Liver (tissue), 9 donors: ENCODE results near the gene ZNF148. TPM values are rescaled to one million over a fixed set of nuclear protein-coding genes. Genes with fewer than 3 reads are reported as not detected.

Experiments
- DNase-seq: peaks from one replicate; pipeline ENCODE4 v3.0.0-alpha.2; 2017; ENCODE audit warnings: low spot score
- H3K27ac ChIP-seq, 2 donors: one replicate each; pipeline ENCODE4 v1.7.0; 2013; ENCODE audit warnings: inconsistent platforms in 2 of 2, low read length in 2 of 2, control low read depth in 1 of 2, low read depth in 1 of 2, mild to moderate bottlenecking in 1 of 2
- H3K27me3 ChIP-seq, 4 donors: one replicate each; pipeline versions ENCODE4 v1.6.1 to v1.7.0; 2013; ENCODE audit warnings: low read length in 3 of 4, inconsistent platforms in 1 of 4, mild to moderate bottlenecking in 1 of 4, moderate library complexity in 1 of 4; ENCODE audit not compliant: control insufficient read depth in 4 of 4, insufficient read depth in 4 of 4
- H3K36me3 ChIP-seq, 4 donors: one replicate each; pipeline versions ENCODE4 v1.6.1 to v1.7.0; 2013; ENCODE audit warnings: low read length in 3 of 4, mild to moderate bottlenecking in 3 of 4, low read depth in 1 of 4, moderate library complexity in 1 of 4; ENCODE audit not compliant: control insufficient read depth in 4 of 4, insufficient read depth in 3 of 4
- H3K4me1 ChIP-seq, 4 donors: one replicate each; pipeline versions ENCODE4 v1.6.1 to v1.7.0; 2013; ENCODE audit warnings: low read length in 3 of 4, mild to moderate bottlenecking in 3 of 4, moderate library complexity in 1 of 4; ENCODE audit not compliant: control insufficient read depth in 4 of 4, insufficient read depth in 4 of 4
- H3K4me3 ChIP-seq, 3 donors: one replicate each; pipeline versions ENCODE4 v1.6.1 to v1.7.0; 2013; ENCODE audit warnings: low read length in 3 of 3, control low read depth in 1 of 3, low read depth in 1 of 3, mild to moderate bottlenecking in 1 of 3
- H3K9ac ChIP-seq, 2 donors: one replicate each; pipeline ENCODE4 v1.7.0; 2013; ENCODE audit warnings: low read length in 2 of 2, mild to moderate bottlenecking in 2 of 2, moderate library complexity in 2 of 2, control low read depth in 1 of 2, low read depth in 1 of 2
- H3K9me3 ChIP-seq, 4 donors: one replicate each; pipeline versions ENCODE4 v1.6.1 to v1.7.0; 2013; ENCODE audit warnings: low read length in 3 of 4; ENCODE audit not compliant: control insufficient read depth in 4 of 4
- FOXA1 ChIP-seq: IDR thresholded peaks from 2 replicates; pipeline ENCODE4 v1.6.1; 2016; ENCODE audit warnings: antibody characterized with exemption
- FOXA2 ChIP-seq: IDR thresholded peaks from 2 replicates; pipeline ENCODE4 v1.6.1; 2016; ENCODE audit warnings: antibody characterized with exemption
- GABPA ChIP-seq, 2 donors: IDR thresholded peaks in 1 of 2; conservative IDR thresholded peaks in 1 of 2; 2 replicates each; pipeline ENCODE4 v1.6.1; 2016; ENCODE audit warnings: antibody characterized with exemption in 2 of 2, mild to moderate bottlenecking in 1 of 2, moderate library complexity in 1 of 2
- HNF4A ChIP-seq, 2 donors: conservative IDR thresholded peaks; 2 replicates each; pipeline ENCODE4 v1.6.1; 2016; ENCODE audit warnings: antibody characterized with exemption in 2 of 2, mild to moderate bottlenecking in 2 of 2
- HNF4G ChIP-seq: IDR thresholded peaks from 2 replicates; pipeline ENCODE4 v1.6.1; 2016; ENCODE audit warnings: antibody characterized with exemption
- JUND ChIP-seq, 2 donors: IDR thresholded peaks; 2 replicates each; pipeline ENCODE4 v1.6.1; 2016; ENCODE audit warnings: antibody characterized with exemption in 2 of 2
- NR2F2 ChIP-seq: IDR thresholded peaks from 2 replicates; pipeline ENCODE4 v1.6.1; 2016; ENCODE audit warnings: antibody characterized with exemption
- RAD21 ChIP-seq, 2 donors: IDR thresholded peaks; 2 replicates each; pipeline ENCODE4 v1.6.1; 2016; ENCODE audit warnings: antibody characterized with exemption in 2 of 2, mild to moderate bottlenecking in 2 of 2
- RXRA ChIP-seq, 2 donors: IDR thresholded peaks; 2 replicates each; pipeline ENCODE4 v1.6.1; 2017 to 2018; ENCODE audit warnings: antibody characterized with exemption in 2 of 2, mild to moderate bottlenecking in 1 of 2
- SP1 ChIP-seq: IDR thresholded peaks from 2 replicates; pipeline ENCODE4 v1.6.1; 2018; ENCODE audit warnings: antibody characterized with exemption, mild to moderate bottlenecking
- TAF1 ChIP-seq: conservative IDR thresholded peaks from 2 replicates; pipeline ENCODE4 v1.6.1; 2016; ENCODE audit warnings: antibody characterized with exemption, mild to moderate bottlenecking
- YY1 ChIP-seq: IDR thresholded peaks from 2 replicates; pipeline ENCODE4 v1.6.1; 2016; ENCODE audit warnings: antibody characterized with exemption, mild to moderate bottlenecking
- WGBS: extraction: QIAGEN DNeasy Blood & Tissue Kit; methylation state at CpG from one replicate; pipeline ENCODE4 v1.1.7; 2013; 5-methylcytosine and 5-hydroxymethylcytosine counted together
- polyA plus RNA-seq, 2 donors: library from polyadenylated mRNA; stranded (reverse) in 1 of 2; unstranded in 1 of 2; fragments of 200-250 nt in 1 of 2; fragments of >200 nt in 1 of 2; fragmentation: Nextera tagmentation in 1 of 2; extraction: Ambion mirVana in 1 of 2; gene quantifications; one replicate each; pipeline versions ENCODE4 v1.2.1 to v1.2.3, GENCODE V29; 2013 to 2015
- total RNA-seq, 2 donors: library from RNA; depleted of rRNA; stranded (reverse); fragments of >200 nt; gene quantifications; one replicate each; pipeline ENCODE4 v1.2.3, GENCODE V29; 2014
- TF ChIP-seq, protein P1 (sequence below): IDR thresholded peaks from 2 replicates; pipeline ENCODE4 v1.6.1; 2016; ENCODE audit warnings: antibody characterized with exemption
- TF ChIP-seq, protein P2 (sequence below): fragments of 150-350 bp; IDR thresholded peaks from 2 replicates; pipeline ENCODE4 v1.5.1; 2017; ENCODE audit warnings: improper control_type of control experiment, low read depth, low read length; ENCODE audit not compliant: missing input control
- TF ChIP-seq, protein P3 (sequence below): IDR thresholded peaks from 2 replicates; pipeline ENCODE4 v1.6.1; 2016; ENCODE audit warnings: antibody characterized with exemption
- TF ChIP-seq, protein P4 (sequence below): IDR thresholded peaks from 2 replicates; pipeline ENCODE4 v1.6.1; 2016; ENCODE audit warnings: antibody characterized with exemption
- TF ChIP-seq, protein P5 (sequence below): IDR thresholded peaks from 2 replicates; pipeline ENCODE4 v1.6.1; 2016; ENCODE audit warnings: antibody characterized with exemption, mild to moderate bottlenecking
- donor health status: healthy.
- donor health status: healthy.
- donor health status: healthy.
- donor health status: healthy.
- donor health status: healthy.

ZNF148 gene
- total and polyA plus RNA-seq, 4 donors = 4.0 to 20.3 (median 17.1) TPM

DNA sequence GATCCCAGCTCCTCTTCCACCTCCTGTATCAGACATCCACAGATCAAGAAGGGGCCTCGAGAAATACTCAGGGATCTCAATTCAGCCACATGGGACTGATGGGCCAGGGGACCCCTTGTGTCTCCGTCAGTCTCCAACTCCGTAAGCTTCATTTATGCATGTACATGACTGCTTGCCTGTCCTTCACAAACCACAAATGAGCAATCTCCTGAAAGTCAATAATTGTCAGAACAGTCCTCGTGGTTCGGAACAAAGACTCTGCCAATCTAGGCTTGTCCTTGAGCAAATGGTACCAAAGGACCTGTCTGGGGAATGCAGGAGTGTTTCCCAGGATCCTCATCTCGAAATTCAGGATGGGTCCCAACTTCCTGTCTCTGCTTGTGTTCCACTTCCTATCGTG is 183.4 kb downstream of the ZNF148 start:
- H3K27ac ChIP-seq = no peak overlapping the region
- no peaks in the 10 kb centered on the region for H3K9me3 ChIP-seq
- no peak overlapping the region for H3K4me3 ChIP-seq
- H3K27me3 ChIP-seq = no peaks in the 10 kb centered on the region
- WGBS = 85% methylated on average over 7 of the region's 7 CpGs
- H3K36me3 ChIP-seq = peaks cover 0 to 3% (median under 1%) of the 10 kb centered on the region in 4 donors
- no peaks in the 10 kb centered on the region for H3K4me1 ChIP-seq
- DNase-seq = no peak
- no peak overlapping the region for H3K9ac ChIP-seq
- no peak for TF ChIP-seq HNF4G
- TF ChIP-seq JUND (IDR thresholded peaks at IDR 0.05) = no peak
- no peak for TF ChIP-seq FOXA1
- no peak for TF ChIP-seq GABPA (IDR thresholded peaks at IDR 0.05 in 1 of 2, conservative IDR thresholded peaks at IDR 0.05 in 1 of 2)
- TF ChIP-seq SP1 = no peak
- no peak for TF ChIP-seq TAF1
- TF ChIP-seq FOXA2 = no peak
- TF ChIP-seq, protein P1, sequence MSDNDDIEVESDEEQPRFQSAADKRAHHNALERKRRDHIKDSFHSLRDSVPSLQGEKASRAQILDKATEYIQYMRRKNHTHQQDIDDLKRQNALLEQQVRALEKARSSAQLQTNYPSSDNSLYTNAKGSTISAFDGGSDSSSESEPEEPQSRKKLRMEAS = no peak
- TF ChIP-seq HNF4A (conservative IDR thresholded peaks at IDR 0.05) = no peak
- TF ChIP-seq, protein P2, sequence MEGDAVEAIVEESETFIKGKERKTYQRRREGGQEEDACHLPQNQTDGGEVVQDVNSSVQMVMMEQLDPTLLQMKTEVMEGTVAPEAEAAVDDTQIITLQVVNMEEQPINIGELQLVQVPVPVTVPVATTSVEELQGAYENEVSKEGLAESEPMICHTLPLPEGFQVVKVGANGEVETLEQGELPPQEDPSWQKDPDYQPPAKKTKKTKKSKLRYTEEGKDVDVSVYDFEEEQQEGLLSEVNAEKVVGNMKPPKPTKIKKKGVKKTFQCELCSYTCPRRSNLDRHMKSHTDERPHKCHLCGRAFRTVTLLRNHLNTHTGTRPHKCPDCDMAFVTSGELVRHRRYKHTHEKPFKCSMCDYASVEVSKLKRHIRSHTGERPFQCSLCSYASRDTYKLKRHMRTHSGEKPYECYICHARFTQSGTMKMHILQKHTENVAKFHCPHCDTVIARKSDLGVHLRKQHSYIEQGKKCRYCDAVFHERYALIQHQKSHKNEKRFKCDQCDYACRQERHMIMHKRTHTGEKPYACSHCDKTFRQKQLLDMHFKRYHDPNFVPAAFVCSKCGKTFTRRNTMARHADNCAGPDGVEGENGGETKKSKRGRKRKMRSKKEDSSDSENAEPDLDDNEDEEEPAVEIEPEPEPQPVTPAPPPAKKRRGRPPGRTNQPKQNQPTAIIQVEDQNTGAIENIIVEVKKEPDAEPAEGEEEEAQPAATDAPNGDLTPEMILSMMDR = no peak
- TF ChIP-seq YY1 = no peak
- TF ChIP-seq, protein P3, sequence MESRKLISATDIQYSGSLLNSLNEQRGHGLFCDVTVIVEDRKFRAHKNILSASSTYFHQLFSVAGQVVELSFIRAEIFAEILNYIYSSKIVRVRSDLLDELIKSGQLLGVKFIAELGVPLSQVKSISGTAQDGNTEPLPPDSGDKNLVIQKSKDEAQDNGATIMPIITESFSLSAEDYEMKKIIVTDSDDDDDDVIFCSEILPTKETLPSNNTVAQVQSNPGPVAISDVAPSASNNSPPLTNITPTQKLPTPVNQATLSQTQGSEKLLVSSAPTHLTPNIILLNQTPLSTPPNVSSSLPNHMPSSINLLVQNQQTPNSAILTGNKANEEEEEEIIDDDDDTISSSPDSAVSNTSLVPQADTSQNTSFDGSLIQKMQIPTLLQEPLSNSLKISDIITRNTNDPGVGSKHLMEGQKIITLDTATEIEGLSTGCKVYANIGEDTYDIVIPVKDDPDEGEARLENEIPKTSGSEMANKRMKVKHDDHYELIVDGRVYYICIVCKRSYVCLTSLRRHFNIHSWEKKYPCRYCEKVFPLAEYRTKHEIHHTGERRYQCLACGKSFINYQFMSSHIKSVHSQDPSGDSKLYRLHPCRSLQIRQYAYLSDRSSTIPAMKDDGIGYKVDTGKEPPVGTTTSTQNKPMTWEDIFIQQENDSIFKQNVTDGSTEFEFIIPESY = no peak
- TF ChIP-seq RAD21 (IDR thresholded peaks at IDR 0.05) = no peak
- TF ChIP-seq, protein P4, sequence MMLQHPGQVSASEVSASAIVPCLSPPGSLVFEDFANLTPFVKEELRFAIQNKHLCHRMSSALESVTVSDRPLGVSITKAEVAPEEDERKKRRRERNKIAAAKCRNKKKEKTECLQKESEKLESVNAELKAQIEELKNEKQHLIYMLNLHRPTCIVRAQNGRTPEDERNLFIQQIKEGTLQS = no peak
- TF ChIP-seq RXRA (IDR thresholded peaks at IDR 0.05) = no peak

DNA sequence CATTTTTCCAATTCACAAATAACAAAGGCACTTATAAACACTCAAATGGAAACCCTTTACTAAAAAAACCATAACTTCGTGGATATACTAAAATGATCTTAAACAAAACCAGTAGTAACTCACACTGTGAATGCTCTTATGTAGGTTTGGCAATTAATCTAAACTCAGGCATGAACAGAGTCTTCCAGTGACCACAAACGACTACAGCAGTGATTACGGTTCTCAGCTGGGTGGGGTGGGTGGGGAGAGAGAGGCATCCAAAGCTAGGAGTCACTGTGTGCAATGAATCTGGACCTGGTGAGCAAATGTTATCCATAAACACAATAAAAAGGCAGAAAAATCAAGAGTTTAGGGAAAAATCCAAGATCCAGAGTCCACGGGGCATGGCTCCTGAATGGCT is 183.9 kb downstream of the ZNF148 start:
- 89% methylated on average over 4 of the region's 4 CpGs for WGBS
- H3K9me3 ChIP-seq = no peaks in the 10 kb centered on the region
- no peak overlapping the region for H3K4me3 ChIP-seq
- H3K9ac ChIP-seq = no peak overlapping the region
- no peaks in the 10 kb centered on the region for H3K27me3 ChIP-seq
- no peaks in the 10 kb centered on the region for H3K4me1 ChIP-seq
- H3K27ac ChIP-seq = no peak overlapping the region
- peaks cover 0 to 3% (median under 1%) of the 10 kb centered on the region in 4 donors for H3K36me3 ChIP-seq
- DNase-seq = no peak
- no peak for TF ChIP-seq JUND (IDR thresholded peaks at IDR 0.05)
- TF ChIP-seq, protein P4 = no peak
- TF ChIP-seq, protein P2 = no peak
- TF ChIP-seq FOXA1 = no peak
- no peak for TF ChIP-seq YY1
- no peak for TF ChIP-seq SP1
- TF ChIP-seq, protein P5, sequence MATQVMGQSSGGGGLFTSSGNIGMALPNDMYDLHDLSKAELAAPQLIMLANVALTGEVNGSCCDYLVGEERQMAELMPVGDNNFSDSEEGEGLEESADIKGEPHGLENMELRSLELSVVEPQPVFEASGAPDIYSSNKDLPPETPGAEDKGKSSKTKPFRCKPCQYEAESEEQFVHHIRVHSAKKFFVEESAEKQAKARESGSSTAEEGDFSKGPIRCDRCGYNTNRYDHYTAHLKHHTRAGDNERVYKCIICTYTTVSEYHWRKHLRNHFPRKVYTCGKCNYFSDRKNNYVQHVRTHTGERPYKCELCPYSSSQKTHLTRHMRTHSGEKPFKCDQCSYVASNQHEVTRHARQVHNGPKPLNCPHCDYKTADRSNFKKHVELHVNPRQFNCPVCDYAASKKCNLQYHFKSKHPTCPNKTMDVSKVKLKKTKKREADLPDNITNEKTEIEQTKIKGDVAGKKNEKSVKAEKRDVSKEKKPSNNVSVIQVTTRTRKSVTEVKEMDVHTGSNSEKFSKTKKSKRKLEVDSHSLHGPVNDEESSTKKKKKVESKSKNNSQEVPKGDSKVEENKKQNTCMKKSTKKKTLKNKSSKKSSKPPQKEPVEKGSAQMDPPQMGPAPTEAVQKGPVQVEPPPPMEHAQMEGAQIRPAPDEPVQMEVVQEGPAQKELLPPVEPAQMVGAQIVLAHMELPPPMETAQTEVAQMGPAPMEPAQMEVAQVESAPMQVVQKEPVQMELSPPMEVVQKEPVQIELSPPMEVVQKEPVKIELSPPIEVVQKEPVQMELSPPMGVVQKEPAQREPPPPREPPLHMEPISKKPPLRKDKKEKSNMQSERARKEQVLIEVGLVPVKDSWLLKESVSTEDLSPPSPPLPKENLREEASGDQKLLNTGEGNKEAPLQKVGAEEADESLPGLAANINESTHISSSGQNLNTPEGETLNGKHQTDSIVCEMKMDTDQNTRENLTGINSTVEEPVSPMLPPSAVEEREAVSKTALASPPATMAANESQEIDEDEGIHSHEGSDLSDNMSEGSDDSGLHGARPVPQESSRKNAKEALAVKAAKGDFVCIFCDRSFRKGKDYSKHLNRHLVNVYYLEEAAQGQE = no peak
- no peak for TF ChIP-seq HNF4G
- TF ChIP-seq FOXA2 = no peak
- TF ChIP-seq NR2F2 = no peak
- TF ChIP-seq RXRA (IDR thresholded peaks at IDR 0.05) = no peak
- no peak for TF ChIP-seq RAD21 (IDR thresholded peaks at IDR 0.05)
